ENCODE data around the gene C1orf53. TPM values are rescaled to one million over a fixed set of nuclear protein-coding genes. Genes with fewer than 3 reads are reported as not detected.

The C1orf53 gene
- total RNA-seq, 4 donors from 2014 or later: 7.1 to 11.6 (median 10.7) TPM; not detected in 1

DNA sequence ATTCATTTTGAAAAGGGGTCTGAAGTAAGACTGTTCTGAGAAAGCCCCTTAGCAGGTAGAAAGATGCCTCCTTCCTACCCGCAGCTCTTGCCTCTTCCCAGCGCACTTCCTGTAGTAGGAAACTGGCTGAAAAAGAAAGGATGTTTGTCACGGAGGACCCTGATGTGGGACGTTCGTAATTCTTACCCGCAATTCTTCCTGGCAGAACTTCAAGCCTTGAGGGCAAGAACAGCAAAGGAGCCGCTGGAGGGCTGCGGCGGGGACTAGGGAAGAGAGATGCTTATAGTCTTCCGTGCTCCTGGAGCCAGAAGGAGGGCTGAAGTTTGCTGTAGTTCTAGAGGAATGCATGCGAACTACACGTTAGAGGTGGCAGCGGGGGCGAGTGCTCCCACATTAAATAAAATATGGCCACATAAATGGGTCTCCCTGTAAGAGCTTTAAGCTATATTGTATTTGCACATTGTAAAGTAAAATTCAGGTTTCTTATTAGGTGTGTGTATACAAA is 6.3 kb downstream of the C1orf53 start:
- DNase-seq: no peak
- intact Hi-C loops (cut with DNase I): no loop called here
- no peaks in the 10 kb centered on the region for H3K36me3 ChIP-seq
- H3K4me3 ChIP-seq (replicated peaks in 1 of 3): no peak overlapping the region
- peaks cover 38% of the 10 kb centered on the region for H3K27me3 ChIP-seq
- H3K4me1 ChIP-seq: peaks cover 19 to 30% of the 10 kb centered on the region in 2 donors
- 8 to 16% methylated on average over 14 of the region's 14 CpGs for WGBS, 2 donors
- H3K9me3 ChIP-seq: no peaks in the 10 kb centered on the region
- TF ChIP-seq POLR2A (IDR thresholded peaks at IDR 0.05): no peak
- TF ChIP-seq, protein P1, sequence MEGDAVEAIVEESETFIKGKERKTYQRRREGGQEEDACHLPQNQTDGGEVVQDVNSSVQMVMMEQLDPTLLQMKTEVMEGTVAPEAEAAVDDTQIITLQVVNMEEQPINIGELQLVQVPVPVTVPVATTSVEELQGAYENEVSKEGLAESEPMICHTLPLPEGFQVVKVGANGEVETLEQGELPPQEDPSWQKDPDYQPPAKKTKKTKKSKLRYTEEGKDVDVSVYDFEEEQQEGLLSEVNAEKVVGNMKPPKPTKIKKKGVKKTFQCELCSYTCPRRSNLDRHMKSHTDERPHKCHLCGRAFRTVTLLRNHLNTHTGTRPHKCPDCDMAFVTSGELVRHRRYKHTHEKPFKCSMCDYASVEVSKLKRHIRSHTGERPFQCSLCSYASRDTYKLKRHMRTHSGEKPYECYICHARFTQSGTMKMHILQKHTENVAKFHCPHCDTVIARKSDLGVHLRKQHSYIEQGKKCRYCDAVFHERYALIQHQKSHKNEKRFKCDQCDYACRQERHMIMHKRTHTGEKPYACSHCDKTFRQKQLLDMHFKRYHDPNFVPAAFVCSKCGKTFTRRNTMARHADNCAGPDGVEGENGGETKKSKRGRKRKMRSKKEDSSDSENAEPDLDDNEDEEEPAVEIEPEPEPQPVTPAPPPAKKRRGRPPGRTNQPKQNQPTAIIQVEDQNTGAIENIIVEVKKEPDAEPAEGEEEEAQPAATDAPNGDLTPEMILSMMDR (IDR thresholded peaks at IDR 0.05): no peak
- H3K27ac ChIP-seq: no peak overlapping the region

DNA sequence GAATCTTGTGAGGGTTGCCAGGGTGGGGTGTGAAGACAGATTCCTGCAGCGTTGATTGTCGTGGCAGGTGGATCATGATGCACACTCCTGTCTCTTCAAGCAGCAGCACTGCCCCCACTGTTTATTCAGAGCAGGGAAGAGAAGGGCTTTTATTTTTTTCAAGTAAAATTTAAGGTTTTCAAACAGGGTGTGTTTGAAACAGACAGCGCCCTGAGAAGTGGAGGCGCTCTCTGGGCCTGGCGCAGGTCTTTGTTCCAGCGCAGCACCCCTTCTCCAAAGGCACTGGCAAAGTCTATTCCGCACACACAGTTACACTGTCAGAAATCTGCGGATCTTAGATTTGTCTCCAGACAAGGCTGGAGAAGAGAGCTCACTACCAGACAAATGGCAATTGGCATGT is 7.0 kb downstream of the C1orf53 start:
- H3K27ac ChIP-seq: no peak overlapping the region

DNA sequence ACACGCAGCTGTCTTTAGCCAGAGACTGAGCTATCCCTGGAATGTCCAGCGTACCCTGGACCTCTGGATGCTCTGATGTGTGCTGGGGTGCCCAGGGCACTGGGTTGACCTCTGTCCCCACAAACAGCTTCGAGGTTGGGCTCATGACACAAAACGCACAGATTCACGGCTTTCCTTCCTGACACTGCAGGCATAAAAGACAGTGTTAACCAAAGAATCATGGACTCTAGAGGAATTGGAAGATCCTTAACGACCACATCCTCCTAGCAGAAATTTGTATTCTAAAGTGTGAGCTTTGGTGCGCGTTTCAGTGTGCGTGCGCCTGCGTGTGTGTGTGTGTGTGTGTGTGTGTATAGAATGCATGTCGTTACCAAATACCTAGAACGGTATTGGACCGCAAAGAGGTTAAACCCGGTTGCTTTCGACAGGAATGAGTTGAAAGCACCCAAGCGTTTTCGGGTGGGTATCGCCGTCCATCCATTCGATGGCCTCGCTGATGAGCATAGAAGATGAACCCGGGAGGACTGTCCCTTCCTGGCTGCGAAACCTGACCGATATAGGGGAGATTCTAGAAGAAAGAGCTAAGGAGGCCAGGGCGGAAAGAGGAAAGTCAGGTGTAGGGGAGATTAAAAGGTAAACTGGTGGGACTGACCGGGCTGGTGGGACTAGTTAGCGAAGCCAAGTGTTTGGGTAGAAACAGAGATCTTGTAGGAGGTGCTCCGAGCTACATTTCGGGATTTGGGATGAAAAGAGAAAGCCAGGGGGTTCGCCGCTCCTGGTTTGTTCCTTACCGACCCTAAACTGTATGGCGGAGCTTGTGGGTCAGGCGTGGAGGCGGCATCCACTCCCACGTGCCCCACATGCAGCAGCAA is 7.9 kb downstream of the C1orf53 start:
- H3K4me3 ChIP-seq (replicated peaks in 1 of 3): no peak overlapping the region
- no peak overlapping the region for H3K27ac ChIP-seq
- peaks cover 19 to 30% of the 10 kb centered on the region in 2 donors for H3K4me1 ChIP-seq
- peaks cover 54% of the 10 kb centered on the region for H3K27me3 ChIP-seq
- 7 to 8% methylated on average over 36 to 37 of the region's 37 CpGs for whole genome bisulfite sequencing, 2 donors
- intact Hi-C loops (cut with DNase I): no loop called here
- TF ChIP-seq POLR2A (IDR thresholded peaks at IDR 0.05): no peak
- TF ChIP-seq, protein P1 (IDR thresholded peaks at IDR 0.05): no peak
- no peaks in the 10 kb centered on the region for H3K9me3 ChIP-seq
- no peaks in the 10 kb centered on the region for H3K36me3 ChIP-seq
- DNase-seq: no peak

More for the DNA sequence above, 7.0 kb downstream of the C1orf53 start:
- DNase-seq: no peak
- no peaks in the 10 kb centered on the region for H3K36me3 ChIP-seq
- H3K9me3 ChIP-seq: no peaks in the 10 kb centered on the region
- H3K4me3 ChIP-seq (replicated peaks in 1 of 3): no peak overlapping the region
- H3K27me3 ChIP-seq: peaks cover 44% of the 10 kb centered on the region
- intact Hi-C loops (cut with DNase I): no loop called here
- 11 to 19% methylated on average over 8 of the region's 8 CpGs for WGBS, 2 donors
- peaks cover 19 to 30% of the 10 kb centered on the region in 2 donors for H3K4me1 ChIP-seq
- TF ChIP-seq, protein P1 (IDR thresholded peaks at IDR 0.05): no peak
- TF ChIP-seq POLR2A (IDR thresholded peaks at IDR 0.05): no peak

DNA sequence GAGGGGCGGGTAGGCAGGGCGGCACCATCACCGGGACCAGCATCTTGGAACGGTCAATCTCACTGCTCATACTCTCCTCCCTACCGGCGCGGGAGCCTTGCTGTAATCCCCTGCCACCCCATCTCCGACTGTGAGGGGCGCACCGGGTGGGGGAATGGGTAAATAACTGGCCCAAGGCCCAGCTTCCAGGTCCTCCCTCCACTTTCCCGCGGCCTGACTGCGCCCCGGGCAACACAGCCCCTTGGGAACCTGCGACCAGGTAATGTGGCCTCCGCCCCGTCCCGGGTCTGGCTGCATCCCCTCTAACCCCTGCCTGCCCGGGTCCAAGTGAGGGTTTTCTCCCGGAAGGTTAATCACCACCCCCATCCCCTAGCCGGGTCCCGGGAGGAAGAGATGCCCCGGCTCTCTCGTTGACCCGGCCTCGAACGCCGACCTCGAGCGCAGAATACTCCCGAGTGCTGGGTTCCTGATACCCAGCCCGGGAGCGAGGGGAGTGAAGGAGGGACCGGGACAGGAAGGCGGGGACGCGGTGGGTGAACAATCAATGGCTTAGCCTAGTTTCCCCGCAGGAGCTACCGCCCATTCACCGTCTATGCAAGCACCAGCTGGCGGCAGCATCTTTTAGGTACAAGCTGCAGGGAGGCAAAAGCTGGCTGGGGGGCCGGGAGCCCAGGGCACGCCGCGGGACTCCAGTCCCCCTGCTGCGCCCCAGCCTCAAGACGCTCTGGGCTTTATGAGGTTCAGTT is 8.9 kb downstream of the C1orf53 start:
- intact Hi-C loops (cut with DNase I): no loop called here
- TF ChIP-seq, protein P1 (IDR thresholded peaks at IDR 0.05): no peak
- TF ChIP-seq POLR2A (IDR thresholded peaks at IDR 0.05): no peak
- no peak overlapping the region for H3K4me3 ChIP-seq (replicated peaks in 1 of 3)
- H3K27ac ChIP-seq: no peak overlapping the region
- no peaks in the 10 kb centered on the region for H3K36me3 ChIP-seq
- H3K4me1 ChIP-seq: peaks cover 24 to 38% of the 10 kb centered on the region in 2 donors
- no peak for DNase-seq
- WGBS, 2 donors: 0 to 4% methylated on average over 4 to 28 of the region's 47 CpGs
- peaks cover 61% of the 10 kb centered on the region for H3K27me3 ChIP-seq
- H3K9me3 ChIP-seq: no peaks in the 10 kb centered on the region

Data from thyroid gland (tissue), 4 donors.